ENCODE results near the gene DTYMK. TPM values are rescaled to one million over a fixed set of nuclear protein-coding genes. Genes with fewer than 3 reads are reported as not detected.
A peak's percentile ranks its signal among the peaks of the same experiment; 100 is the strongest.
"Not testable (repeated sequence)": the region's sequence is repeated elsewhere in the genome, so short reads cannot be mapped to it uniquely, and the experiment has no call there.

Gene DTYMK
- polyA plus RNA-seq, 1 experiment: 28.4 TPM

GRCh38 chr2:241733391-241734207 is 47.0 kb upstream of the DTYMK start:
- DNase-seq (ENCODE audit: low read depth, low spot score): no peak
- CTCF ChIA-PET: interaction anchor here (0.6 to 1.0 kb wide), 2 partner anchors 21 to 145 kb away, joined by 3 to 4 read pairs; no protein-coding TSS in a partner anchor

DNA sequence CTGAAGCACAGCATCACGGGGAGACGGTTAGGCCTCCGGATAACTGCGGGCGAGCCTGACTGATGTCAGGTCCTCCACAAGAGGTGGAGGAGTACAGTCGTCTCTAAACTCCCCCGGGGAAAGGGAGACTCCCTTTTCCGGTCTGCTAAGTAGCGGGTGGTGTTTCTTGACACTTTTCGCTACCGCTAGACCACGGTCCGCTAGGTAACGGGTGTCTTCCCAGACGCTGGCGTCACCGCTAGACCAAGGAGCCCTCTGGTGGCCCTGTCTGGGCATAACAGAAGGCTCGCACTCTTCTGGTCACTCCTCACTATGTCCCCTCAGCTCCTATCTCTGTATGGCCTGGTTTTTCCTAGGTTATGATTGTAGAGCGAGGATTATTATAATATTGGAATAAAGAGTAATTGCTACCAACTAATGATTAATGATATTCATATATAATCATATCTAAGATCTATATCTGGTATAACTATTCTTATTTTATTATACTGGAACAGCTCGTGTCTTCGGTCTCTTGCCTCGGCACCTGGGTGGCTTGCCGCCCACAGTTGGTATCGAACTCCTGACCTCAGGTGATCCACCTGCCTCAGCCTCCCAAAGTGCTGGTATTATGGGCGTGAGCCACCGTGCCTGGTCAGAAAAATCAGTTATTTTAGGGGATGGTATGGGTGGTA is 46.0 kb upstream of the DTYMK start:
- TF ChIP-seq, protein P1, sequence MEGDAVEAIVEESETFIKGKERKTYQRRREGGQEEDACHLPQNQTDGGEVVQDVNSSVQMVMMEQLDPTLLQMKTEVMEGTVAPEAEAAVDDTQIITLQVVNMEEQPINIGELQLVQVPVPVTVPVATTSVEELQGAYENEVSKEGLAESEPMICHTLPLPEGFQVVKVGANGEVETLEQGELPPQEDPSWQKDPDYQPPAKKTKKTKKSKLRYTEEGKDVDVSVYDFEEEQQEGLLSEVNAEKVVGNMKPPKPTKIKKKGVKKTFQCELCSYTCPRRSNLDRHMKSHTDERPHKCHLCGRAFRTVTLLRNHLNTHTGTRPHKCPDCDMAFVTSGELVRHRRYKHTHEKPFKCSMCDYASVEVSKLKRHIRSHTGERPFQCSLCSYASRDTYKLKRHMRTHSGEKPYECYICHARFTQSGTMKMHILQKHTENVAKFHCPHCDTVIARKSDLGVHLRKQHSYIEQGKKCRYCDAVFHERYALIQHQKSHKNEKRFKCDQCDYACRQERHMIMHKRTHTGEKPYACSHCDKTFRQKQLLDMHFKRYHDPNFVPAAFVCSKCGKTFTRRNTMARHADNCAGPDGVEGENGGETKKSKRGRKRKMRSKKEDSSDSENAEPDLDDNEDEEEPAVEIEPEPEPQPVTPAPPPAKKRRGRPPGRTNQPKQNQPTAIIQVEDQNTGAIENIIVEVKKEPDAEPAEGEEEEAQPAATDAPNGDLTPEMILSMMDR (IDR thresholded peaks at IDR 0.05; ENCODE audit: low read depth, low read length): peak; percentile 48
- H3K27ac ChIP-seq (ENCODE audit: low read depth, low read length); H3K4me3 ChIP-seq (ENCODE audit: low read depth, low read length); CTCF ChIA-PET; H3K27me3 ChIP-seq (ENCODE audit: control insufficient read depth, insufficient read depth, low read length); H3K9me3 ChIP-seq (ENCODE audit: control insufficient read depth, insufficient read depth, low read length); DNase-seq (ENCODE audit: low read depth, low spot score); POLR2A ChIA-PET: not testable (repeated sequence)

More at GRCh38 chr2:241733391-241734207, 47.0 kb upstream of the DTYMK start:
- Histone ChIP-seq H3K27me3 (ENCODE audit: control insufficient read depth, insufficient read depth, low read length) (no peaks in the 10 kb centered on the region), H3K9me3 (ENCODE audit: control insufficient read depth, insufficient read depth, low read length) (no peaks in the 10 kb centered on the region; the same call in 1 of the 2 replicates), H3K4me3 (ENCODE audit: low read depth, low read length) (peak overlapping the region; percentile 56), H3K27ac (ENCODE audit: low read depth, low read length) (no peak overlapping the region)
- POLR2A ChIA-PET: interaction anchor here (0.6 to 3.3 kb wide), 4 partner anchors 32 to 94 kb away, joined by 3 to 17 read pairs (median 7); partner anchors contain the start of genes DTYMK and ING5
- TF ChIP-seq, protein P1 (IDR thresholded peaks at IDR 0.05; ENCODE audit: low read depth, low read length): no peak

GRCh38 chr2:241730671-241731293 is 44.2 kb upstream of the DTYMK start:
- Histone ChIP-seq H3K27me3 (ENCODE audit: control insufficient read depth, insufficient read depth, low read length) (no peaks in the 10 kb centered on the region), H3K27ac (ENCODE audit: low read depth, low read length) (no peak overlapping the region), H3K4me3 (ENCODE audit: low read depth, low read length) (no peak overlapping the region), H3K9me3 (ENCODE audit: control insufficient read depth, insufficient read depth, low read length) (no peaks in the 10 kb centered on the region; the same call in 1 of the 2 replicates)
- TF ChIP-seq, protein P1 (IDR thresholded peaks at IDR 0.05; ENCODE audit: low read depth, low read length): no peak
- no peak for DNase-seq (ENCODE audit: low read depth, low spot score)
- ChIA-PET POLR2A (interaction anchor here (1.0 kb wide), 1 partner anchor 29 kb away, joined by 5 read pairs; no protein-coding TSS in a partner anchor), CTCF (no interaction called here)

DNA sequence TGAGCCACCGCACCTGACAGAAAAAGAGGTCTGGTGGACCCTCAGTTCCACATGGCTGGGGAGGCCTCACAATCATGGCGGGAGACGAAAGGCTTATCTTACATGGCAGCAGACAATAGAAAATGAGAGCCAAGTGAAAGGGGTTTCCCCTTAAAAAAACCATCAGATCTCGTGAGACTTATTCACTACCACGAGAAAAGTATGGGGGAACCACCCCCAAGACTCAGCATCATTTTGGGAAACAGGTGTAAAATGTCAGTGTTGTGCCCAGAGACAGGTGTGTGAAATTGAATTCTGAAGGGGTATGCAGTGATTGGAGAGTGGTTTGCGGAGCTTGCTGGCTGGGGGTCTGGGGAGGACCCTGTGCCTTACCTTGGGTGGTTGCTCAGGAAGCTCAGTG is 43.3 kb upstream of the DTYMK start:
- Histone ChIP-seq H3K27ac (ENCODE audit: low read depth, low read length) (no peak overlapping the region), H3K27me3 (ENCODE audit: control insufficient read depth, insufficient read depth, low read length) (no peaks in the 10 kb centered on the region), H3K4me3 (ENCODE audit: low read depth, low read length) (no peak overlapping the region), H3K9me3 (ENCODE audit: control insufficient read depth, insufficient read depth, low read length) (no peaks in the 10 kb centered on the region; the same call in 1 of the 2 replicates)
- ChIA-PET CTCF (no interaction called here), POLR2A (interaction anchor here (1.0 kb wide), 1 partner anchor 29 kb away, joined by 5 read pairs; no protein-coding TSS in a partner anchor)
- TF ChIP-seq, protein P1 (IDR thresholded peaks at IDR 0.05; ENCODE audit: low read depth, low read length): no peak
- no peak for DNase-seq (ENCODE audit: low read depth, low spot score)

All from AG04450 (cell line).